ENCODE results near the gene ONECUT1.

Gene ONECUT1

GRCh38 chr15:52806284-52806655, 16.1 kb upstream of the ONECUT1 start:
- H3K27ac ChIP-seq: no peak overlapping the region
- TF ChIP-seq CTCF (conservative IDR thresholded peaks at IDR 0.05) (no peak), ZFX (IDR thresholded peaks at IDR 0.05) (no peak)

- TF ChIP-seq ZFX (IDR thresholded peaks at IDR 0.05): no peak
- TF ChIP-seq CTCF (conservative IDR thresholded peaks at IDR 0.05): no peak
- no peak overlapping the region for H3K27ac ChIP-seq
These were observed 15.5 kb upstream of the ONECUT1 start for GRCh38 chr15:52805351-52806283.

- no peak overlapping the region for H3K27ac ChIP-seq
- TF ChIP-seq ZFX (IDR thresholded peaks at IDR 0.05) (no peak), CTCF (conservative IDR thresholded peaks at IDR 0.05) (no peak)
These were observed 14.5 kb upstream of the ONECUT1 start for GRCh38 chr15:52804526-52805081.

GRCh38 chr15:52803467-52804306, 13.6 kb upstream of the ONECUT1 start:
- no peak overlapping the region for H3K27ac ChIP-seq
- TF ChIP-seq ZFX (IDR thresholded peaks at IDR 0.05) (no peak), CTCF (conservative IDR thresholded peaks at IDR 0.05) (no peak)

GRCh38 chr15:52803108-52803466, 13.0 kb upstream of the ONECUT1 start:
- TF ChIP-seq CTCF (conservative IDR thresholded peaks at IDR 0.05): no peak
- no peak for TF ChIP-seq ZFX (IDR thresholded peaks at IDR 0.05)

GRCh38 chr15:52802110-52802509, 12.0 kb upstream of the ONECUT1 start:
- TF ChIP-seq ZFX (IDR thresholded peaks at IDR 0.05) (no peak), CTCF (conservative IDR thresholded peaks at IDR 0.05) (no peak)
- H3K27ac ChIP-seq: no peak overlapping the region

More at GRCh38 chr15:52803108-52803466, 13.0 kb upstream of the ONECUT1 start:
- H3K27ac ChIP-seq: no peak overlapping the region

GRCh38 chr15:52801748-52802085, 11.6 kb upstream of the ONECUT1 start:
- TF ChIP-seq CTCF (conservative IDR thresholded peaks at IDR 0.05) (no peak), ZFX (IDR thresholded peaks at IDR 0.05) (no peak)
- H3K27ac ChIP-seq: no peak overlapping the region
